ENCODE results near the gene RBM24.
"Not testable (repeated sequence)": the region's sequence is repeated elsewhere in the genome, so short reads cannot be mapped to it uniquely, and the experiment has no call there.

The RBM24 gene

GRCh38 chr6:17292600-17293133 is 11.5 kb downstream of the RBM24 start:
- DNase-seq, result no peak

- no peak for DNase-seq
Observed at GRCh38 chr6:17293395-17293794, 12.2 kb downstream of the RBM24 start.

- DNase-seq, result no peak
Observed at GRCh38 chr6:17297271-17298080, 16.3 kb downstream of the RBM24 start.

- DNase-seq, result no peak
Observed at GRCh38 chr6:17298257-17298656, 17.1 kb downstream of the RBM24 start.

GRCh38 chr6:17299222-17299621 is 18.1 kb downstream of the RBM24 start:
- DNase-seq, result no peak

GRCh38 chr6:17299750-17300149 is 18.6 kb downstream of the RBM24 start:
- no peak for DNase-seq

GRCh38 chr6:17300637-17301036 is 19.5 kb downstream of the RBM24 start:
- no peak for DNase-seq

GRCh38 chr6:17303444-17303843 is 22.3 kb downstream of the RBM24 start:
- no peak for DNase-seq

GRCh38 chr6:17305219-17306001 is 24.2 kb downstream of the RBM24 start:
- DNase-seq, result no peak

- DNase-seq, result no peak
Observed at GRCh38 chr6:17311595-17312311, 30.6 kb downstream of the RBM24 start.

- not testable (repeated sequence) for DNase-seq
Observed at GRCh38 chr6:17313238-17313637, 32.1 kb downstream of the RBM24 start.

GRCh38 chr6:17313971-17314370 is 32.8 kb downstream of the RBM24 start:
- no peak for DNase-seq

- no peak for DNase-seq
Observed at GRCh38 chr6:17315262-17315661, 34.1 kb downstream of the RBM24 start.

GRCh38 chr6:17318435-17319165 is 37.4 kb downstream of the RBM24 start:
- DNase-seq, result no peak

GRCh38 chr6:17320266-17320665 is 39.1 kb downstream of the RBM24 start:
- not testable (repeated sequence) for DNase-seq

- DNase-seq, result no peak
Observed at GRCh38 chr6:17331238-17331637, 50.1 kb downstream of the RBM24 start.

GRCh38 chr6:17334265-17334664 is 53.1 kb downstream of the RBM24 start:
- no peak for DNase-seq

GRCh38 chr6:17336425-17336824 is 55.3 kb downstream of the RBM24 start:
- DNase-seq, result no peak

GRCh38 chr6:17339308-17339670 is 58.1 kb downstream of the RBM24 start:
- DNase-seq, result no peak

GRCh38 chr6:17341117-17341805 is 60.1 kb downstream of the RBM24 start:
- no peak for DNase-seq

- no peak for DNase-seq
Observed at GRCh38 chr6:17341891-17342290, 60.7 kb downstream of the RBM24 start.

- no peak for DNase-seq
Observed at GRCh38 chr6:17343215-17343614, 62.1 kb downstream of the RBM24 start.

All from activated T-cell treated with anti-CD3 and anti-CD28 coated beads for 4 hours (primary cell).